SK-N-SH (cell line): ENCODE results near the gene MCM3AP. TPM values are rescaled to one million over a fixed set of nuclear protein-coding genes. Genes with fewer than 3 reads are reported as not detected.

Experiments used
- CTCF ChIA-PET: fragments of 300-600, 350-600 bp; formaldehyde crosslinking; extraction: SDS; loops from one replicate; lab custom pipeline; 2021; lab: Yijun Ruan, JAX
- POLR2A ChIA-PET: fragments of 350-600 bp; sonication (Branson Sonifier 250); formaldehyde crosslinking; extraction: SDS; loops from one replicate; lab custom pipeline; 2020; ENCODE audit warnings: antibody characterized with exemption, inconsistent platforms; lab: Yijun Ruan, JAX
- DNase-seq: peaks from one replicate; pipeline ENCODE4 v3.0.0; 2012
- H2AFZ ChIP-seq: fragments of 200-600 bp; sonication (generic); 2 replicates; pipeline ENCODE4 v1.8.1; 2016; ENCODE audit warnings: antibody characterized with exemption, mild to moderate bottlenecking, low read depth
- H3F3A ChIP-seq: fragments of 200-600 bp; sonication (generic); replicated peaks from 2 replicates; pipeline ENCODE3; 2016; ENCODE audit warnings: antibody characterized with exemption, mild to moderate bottlenecking; ENCODE audit not compliant: insufficient read depth
- H3K27ac ChIP-seq, 2 experiments: fragments of 200-500 bp in 1 of 2; fragments of 200-600 bp in 1 of 2; sonication (Bioruptor generic) in 1 of 2; sonication (generic), shearing (Covaris generic) in 1 of 2; 2 replicates each; pipeline versions ENCODE4 v1.5.1 to v1.6.1; 2014 to 2016; ENCODE audit warnings: low read depth in 2 of 2, inconsistent platforms in 1 of 2, low read length in 1 of 2, mild to moderate bottlenecking in 1 of 2, mixed read lengths in 1 of 2
- H3K27me3 ChIP-seq: fragments of 200-600 bp; sonication (generic), shearing (Covaris generic); 2 replicates; pipeline ENCODE4 v1.6.1; 2016; ENCODE audit warnings: mixed run types; ENCODE audit not compliant: insufficient read depth
- H3K36me3 ChIP-seq, 2 experiments: fragments of 200-500 bp in 1 of 2; fragments of 200-600 bp in 1 of 2; sonication (Bioruptor generic) in 1 of 2; sonication (generic) in 1 of 2; replicated peaks in 1 of 2; 2 replicates each; pipeline versions ENCODE3 to v1.5.1; 2014 to 2016; ENCODE audit warnings: low read length in 1 of 2, mild to moderate bottlenecking in 1 of 2; ENCODE audit not compliant: insufficient read depth in 2 of 2, control insufficient read depth in 1 of 2
- H3K4me1 ChIP-seq, 2 experiments: fragments of 200-500 bp in 1 of 2; fragments of 200-600 bp in 1 of 2; sonication (Bioruptor generic) in 1 of 2; sonication (generic), shearing (Covaris generic) in 1 of 2; 2 replicates each; pipeline versions ENCODE4 v1.5.1 to v1.6.1; 2014 to 2016; ENCODE audit warnings: low read depth in 1 of 2, low read length in 1 of 2, mixed run types in 1 of 2; ENCODE audit not compliant: insufficient read depth in 2 of 2, control insufficient read depth in 1 of 2
- H3K4me2 ChIP-seq: fragments of 200-600 bp; sonication (generic), shearing (Covaris generic); 2 replicates; pipeline ENCODE4 v1.6.1; 2017; ENCODE audit warnings: mixed run types
- H3K4me3 ChIP-seq, 2 experiments: fragments of 200-500 bp in 1 of 2; fragments of 200-600 bp in 1 of 2; sonication (Bioruptor generic) in 1 of 2; sonication (generic), shearing (Covaris generic) in 1 of 2; 2 replicates each; pipeline versions ENCODE4 v1.5.1 to v1.8.1; 2014 to 2016; ENCODE audit warnings: low read depth in 2 of 2, inconsistent platforms in 1 of 2, low read length in 1 of 2, mild to moderate bottlenecking in 1 of 2, mixed read lengths in 1 of 2, moderate library complexity in 1 of 2
- H3K79me2 ChIP-seq: fragments of 200-600 bp; sonication (generic); 2 replicates; pipeline ENCODE4 v1.8.1; 2017; ENCODE audit warnings: mild to moderate bottlenecking; ENCODE audit not compliant: insufficient read depth
- H3K9ac ChIP-seq: fragments of 200-600 bp; sonication (generic); 2 replicates; pipeline ENCODE4 v1.6.1; 2017; ENCODE audit warnings: mixed run types
- H3K9me2 ChIP-seq: fragments of 200-600 bp; sonication (generic); 2 replicates; pipeline ENCODE4 v1.6.1; 2017; ENCODE audit warnings: mixed run types
- H3K9me3 ChIP-seq: fragments of 200-600 bp; sonication (generic); 2 replicates; pipeline ENCODE4 v1.6.1; 2017; ENCODE audit warnings: mixed run types, mild to moderate bottlenecking, moderate library complexity
- H4K20me1 ChIP-seq: fragments of 200-600 bp; sonication (generic); 2 replicates; pipeline ENCODE4 v1.6.1; 2017; ENCODE audit warnings: mild to moderate bottlenecking, mixed run types; ENCODE audit not compliant: insufficient read depth
- MXI1 ChIP-seq: IDR thresholded peaks from 2 replicates; pipeline ENCODE4 v1.6.1; 2012; ENCODE audit warnings: mild to moderate bottlenecking, low read depth, low read length, improper control_type of control experiment
- NFIC ChIP-seq: IDR thresholded peaks from 2 replicates; pipeline ENCODE4 v1.4.0; 2012; ENCODE audit warnings: borderline replicate concordance
- RAD21 ChIP-seq: IDR thresholded peaks from 2 replicates; pipeline ENCODE4 v1.6.1; 2012; ENCODE audit warnings: mild to moderate bottlenecking, low read length
- RCOR1 ChIP-seq: fragments of 150-350 bp; IDR thresholded peaks from 2 replicates; pipeline ENCODE4 v1.6.1; 2017; ENCODE audit warnings: antibody characterized with exemption, low read length
- TCF12 ChIP-seq: IDR thresholded peaks from 2 replicates; pipeline ENCODE4 v1.4.0; 2012
- WGBS: methylation state at CpG from one replicate; pipeline ENCODE4 v1.1.6; 2017; ENCODE audit warnings: low lambda C conversion rate; 5-methylcytosine and 5-hydroxymethylcytosine counted together
- polyA plus RNA-seq, 3 experiments: library from polyadenylated mRNA; depleted of rRNA; stranded (reverse); fragments of >200 nt; gene quantifications; 2 replicates each; pipeline ENCODE4 v1.2.3, GENCODE V29; 2012
- TF ChIP-seq, protein P1 (sequence below): fragments of 200-600 bp; sonication (generic); IDR thresholded peaks from 2 replicates; pipeline ENCODE4 v1.6.1; 2017; ENCODE audit warnings: antibody characterized with exemption, mild to moderate bottlenecking, moderate library complexity
- TF ChIP-seq, protein P2 (sequence below): IDR thresholded peaks from 2 replicates; pipeline ENCODE4 v1.6.1; 2012; ENCODE audit warnings: mild to moderate bottlenecking, low read depth, low read length, moderate library complexity

The MCM3AP gene
- polyA plus RNA-seq, 1 of the 3 experiments (the other 2 are of a cell fraction): 42.9 TPM

DNA sequence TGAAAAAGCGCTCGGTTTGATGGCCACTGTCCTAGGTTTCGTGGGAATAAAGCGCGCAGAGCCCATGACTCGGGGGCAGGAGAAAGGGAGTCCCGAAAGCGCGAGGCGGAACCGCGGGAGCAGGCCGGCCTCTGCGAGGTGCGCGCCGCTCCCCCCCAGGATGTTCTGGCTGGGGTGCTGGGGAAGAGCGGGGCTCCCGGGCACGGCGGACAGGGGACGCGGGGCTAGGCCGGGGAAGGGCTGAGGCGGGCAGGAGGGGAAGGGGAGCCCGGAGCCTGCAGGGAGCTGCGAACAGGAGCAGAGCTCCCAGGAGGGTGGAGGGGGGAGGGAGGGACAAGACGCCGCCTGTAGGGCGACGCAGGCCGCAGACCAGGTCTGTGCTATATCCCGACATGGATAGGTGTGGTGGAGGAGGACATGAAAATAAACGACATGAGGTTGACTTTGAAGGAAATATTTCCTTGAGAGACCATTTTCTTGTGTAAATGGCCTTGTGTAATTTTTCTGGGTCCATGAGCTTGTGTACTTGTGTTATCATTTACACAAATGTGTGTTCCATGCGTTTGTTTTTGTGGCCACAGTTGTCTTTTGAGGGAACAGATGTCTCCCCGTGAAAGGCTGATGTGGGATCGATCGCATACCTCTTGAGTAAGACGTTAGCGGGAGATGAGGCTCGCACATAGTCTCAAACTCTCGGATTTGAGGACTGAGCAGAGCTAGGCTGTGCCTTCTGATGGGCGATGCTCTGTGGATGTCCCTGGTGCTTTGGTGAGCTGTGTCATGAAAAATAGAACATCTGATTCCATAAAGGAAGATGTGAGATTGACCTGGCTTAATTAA lies 39.9 kb upstream of the MCM3AP start:
- WGBS: 7% methylated on average over 18 of the region's 43 CpGs
- Histone ChIP-seq H3K4me1 (peaks cover 15 to 32% of the 10 kb centered on the region in 2 experiments; a peak in 3 of 4 replicates), H2AFZ (no peak overlapping the region; the same call in 1 of the 2 replicates), H3K79me2 (peaks cover 84% of the 10 kb centered on the region), H3K9ac (peak overlapping the region; percentile 79), H3F3A (peaks cover 16% of the 10 kb centered on the region), H3K9me2 (no peaks in the 10 kb centered on the region), H3K9me3 (no peaks in the 10 kb centered on the region), H3K27ac (peak overlapping the region; percentile 81 to 92), H4K20me1 (peaks cover 8% of the 10 kb centered on the region; the same call in 1 of the 2 replicates), H3K4me2 (peak overlapping the region; percentile 100), H3K27me3 (no peaks in the 10 kb centered on the region), H3K4me3 (peak overlapping the region; percentile 68 to 84), H3K36me3 (peaks cover 8 to 21% of the 10 kb centered on the region in 2 experiments)
- POLR2A ChIA-PET: interaction anchor here (0.7 to 1.6 kb wide), 2 partner anchors 97 to 354 kb away, joined by 3 to 7 read pairs; partner anchors contain the start of gene LSS
- DNase-seq: peak; percentile 79
- CTCF ChIA-PET: interaction anchor here (0.8 to 1.7 kb wide), 7 partner anchors 10 to 182 kb away, joined by 3 to 10 read pairs (median 3); no protein-coding TSS in a partner anchor
- TF ChIP-seq RCOR1 (peak; percentile 26; the same call in 1 of the 2 replicates), RAD21 (peak; percentile 24), TCF12 (no peak; the same call in 1 of the 2 replicates), MXI1 (peak; percentile 56; the same call in 1 of the 2 replicates), NFIC (no peak)
- TF ChIP-seq, protein P1, sequence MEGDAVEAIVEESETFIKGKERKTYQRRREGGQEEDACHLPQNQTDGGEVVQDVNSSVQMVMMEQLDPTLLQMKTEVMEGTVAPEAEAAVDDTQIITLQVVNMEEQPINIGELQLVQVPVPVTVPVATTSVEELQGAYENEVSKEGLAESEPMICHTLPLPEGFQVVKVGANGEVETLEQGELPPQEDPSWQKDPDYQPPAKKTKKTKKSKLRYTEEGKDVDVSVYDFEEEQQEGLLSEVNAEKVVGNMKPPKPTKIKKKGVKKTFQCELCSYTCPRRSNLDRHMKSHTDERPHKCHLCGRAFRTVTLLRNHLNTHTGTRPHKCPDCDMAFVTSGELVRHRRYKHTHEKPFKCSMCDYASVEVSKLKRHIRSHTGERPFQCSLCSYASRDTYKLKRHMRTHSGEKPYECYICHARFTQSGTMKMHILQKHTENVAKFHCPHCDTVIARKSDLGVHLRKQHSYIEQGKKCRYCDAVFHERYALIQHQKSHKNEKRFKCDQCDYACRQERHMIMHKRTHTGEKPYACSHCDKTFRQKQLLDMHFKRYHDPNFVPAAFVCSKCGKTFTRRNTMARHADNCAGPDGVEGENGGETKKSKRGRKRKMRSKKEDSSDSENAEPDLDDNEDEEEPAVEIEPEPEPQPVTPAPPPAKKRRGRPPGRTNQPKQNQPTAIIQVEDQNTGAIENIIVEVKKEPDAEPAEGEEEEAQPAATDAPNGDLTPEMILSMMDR: peak; percentile 26
- TF ChIP-seq, protein P2, sequence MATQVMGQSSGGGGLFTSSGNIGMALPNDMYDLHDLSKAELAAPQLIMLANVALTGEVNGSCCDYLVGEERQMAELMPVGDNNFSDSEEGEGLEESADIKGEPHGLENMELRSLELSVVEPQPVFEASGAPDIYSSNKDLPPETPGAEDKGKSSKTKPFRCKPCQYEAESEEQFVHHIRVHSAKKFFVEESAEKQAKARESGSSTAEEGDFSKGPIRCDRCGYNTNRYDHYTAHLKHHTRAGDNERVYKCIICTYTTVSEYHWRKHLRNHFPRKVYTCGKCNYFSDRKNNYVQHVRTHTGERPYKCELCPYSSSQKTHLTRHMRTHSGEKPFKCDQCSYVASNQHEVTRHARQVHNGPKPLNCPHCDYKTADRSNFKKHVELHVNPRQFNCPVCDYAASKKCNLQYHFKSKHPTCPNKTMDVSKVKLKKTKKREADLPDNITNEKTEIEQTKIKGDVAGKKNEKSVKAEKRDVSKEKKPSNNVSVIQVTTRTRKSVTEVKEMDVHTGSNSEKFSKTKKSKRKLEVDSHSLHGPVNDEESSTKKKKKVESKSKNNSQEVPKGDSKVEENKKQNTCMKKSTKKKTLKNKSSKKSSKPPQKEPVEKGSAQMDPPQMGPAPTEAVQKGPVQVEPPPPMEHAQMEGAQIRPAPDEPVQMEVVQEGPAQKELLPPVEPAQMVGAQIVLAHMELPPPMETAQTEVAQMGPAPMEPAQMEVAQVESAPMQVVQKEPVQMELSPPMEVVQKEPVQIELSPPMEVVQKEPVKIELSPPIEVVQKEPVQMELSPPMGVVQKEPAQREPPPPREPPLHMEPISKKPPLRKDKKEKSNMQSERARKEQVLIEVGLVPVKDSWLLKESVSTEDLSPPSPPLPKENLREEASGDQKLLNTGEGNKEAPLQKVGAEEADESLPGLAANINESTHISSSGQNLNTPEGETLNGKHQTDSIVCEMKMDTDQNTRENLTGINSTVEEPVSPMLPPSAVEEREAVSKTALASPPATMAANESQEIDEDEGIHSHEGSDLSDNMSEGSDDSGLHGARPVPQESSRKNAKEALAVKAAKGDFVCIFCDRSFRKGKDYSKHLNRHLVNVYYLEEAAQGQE: no peak
